ENCODE data around the gene CRELD1. TPM values are rescaled to one million over a fixed set of nuclear protein-coding genes. Genes with fewer than 3 reads are reported as not detected.
A peak's percentile ranks its signal among the peaks of the same experiment; 100 is the strongest.

Gene CRELD1
- total RNA-seq, 1 donor from 2014 or later, result 16.9 TPM

GRCh38 chr3:9918261-9919038 is 15.2 kb upstream of the CRELD1 start:
- no peak for TF ChIP-seq CTCF (conservative IDR thresholded peaks at IDR 0.05)
- DNase-seq (ENCODE audit: low read depth, low spot score), result no peak
- H3K36me3 Mint-ChIP-seq (ENCODE audit: low read depth), result no peaks in the 10 kb centered on the region
- no peaks in the 10 kb centered on the region for H3K9me3 Mint-ChIP-seq
- no peaks in the 10 kb centered on the region for H3K27me3 Mint-ChIP-seq (ENCODE audit: low read depth)
- H3K27ac Mint-ChIP-seq (ENCODE audit: unreplicated experiment), result no peak overlapping the region
- peaks cover 13% of the 10 kb centered on the region for H3K4me1 Mint-ChIP-seq
- H3K4me3 Mint-ChIP-seq, result no peak overlapping the region

DNA sequence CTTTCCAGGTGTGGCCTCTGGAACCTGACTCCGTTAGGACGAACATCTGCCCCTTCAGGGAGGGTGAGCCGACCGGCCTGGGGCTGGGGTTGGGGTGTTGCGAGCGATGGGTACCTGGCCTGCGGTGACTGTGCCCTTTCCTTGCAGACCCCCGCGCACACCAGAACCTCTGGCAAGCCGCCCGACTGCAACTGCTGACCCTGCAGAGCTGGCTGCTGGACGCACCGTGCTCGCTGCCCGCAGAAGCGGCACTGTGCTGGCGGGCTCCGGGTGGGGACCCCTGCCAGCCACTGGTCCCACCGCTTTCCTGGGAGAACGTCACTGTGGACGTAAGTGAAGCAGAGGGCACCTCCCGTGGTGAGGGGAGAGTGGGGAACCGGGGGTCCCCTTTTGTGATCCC is 5.5 kb upstream of the CRELD1 start:
- peaks cover 9% of the 10 kb centered on the region for H3K4me1 Mint-ChIP-seq
- TF ChIP-seq CTCF (conservative IDR thresholded peaks at IDR 0.05), result no peak

DNA sequence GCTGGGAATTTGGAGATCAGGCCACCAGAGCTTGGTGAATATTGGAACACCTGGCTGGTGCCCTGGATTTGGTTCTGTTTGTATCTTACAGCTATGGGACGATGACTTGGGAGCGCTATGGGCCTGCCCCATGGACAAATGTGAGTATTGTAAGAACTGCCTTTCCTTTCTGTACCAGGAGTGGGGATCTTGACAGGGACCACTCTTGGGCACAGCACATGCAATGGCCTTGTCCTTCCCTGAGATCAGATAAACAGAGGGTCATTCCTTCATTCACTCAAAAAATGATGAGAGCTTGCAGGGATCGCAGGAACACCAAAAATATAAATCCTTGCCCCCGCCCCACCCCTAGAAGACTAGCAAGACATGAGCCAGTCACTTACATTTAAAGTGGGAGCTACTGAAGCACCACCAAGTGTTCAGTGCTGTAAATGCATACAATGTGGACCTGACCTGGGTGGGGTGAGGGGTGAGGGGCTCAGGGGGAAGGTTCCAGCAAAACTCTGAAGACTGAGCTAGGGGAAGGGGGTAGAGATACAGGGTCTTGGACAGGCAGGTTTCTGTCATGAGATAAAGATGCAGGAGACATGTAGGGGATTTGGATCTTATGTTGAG is 2.7 kb upstream of the CRELD1 start:
- no peaks in the 10 kb centered on the region for H3K36me3 Mint-ChIP-seq (ENCODE audit: low read depth)
- no peak overlapping the region for H3K27ac Mint-ChIP-seq (ENCODE audit: unreplicated experiment)
- DNase-seq (ENCODE audit: low read depth, low spot score), result no peak
- peak overlapping the region; percentile 78 for H3K4me3 Mint-ChIP-seq
- peaks cover 34% of the 10 kb centered on the region for H3K4me1 Mint-ChIP-seq
- H3K9me3 Mint-ChIP-seq, result no peaks in the 10 kb centered on the region
- TF ChIP-seq CTCF (conservative IDR thresholded peaks at IDR 0.05), result peak; percentile 30
- H3K27me3 Mint-ChIP-seq (ENCODE audit: low read depth), result no peaks in the 10 kb centered on the region

More for the DNA sequence above, 5.5 kb upstream of the CRELD1 start:
- Mint-ChIP-seq H3K27ac (ENCODE audit: unreplicated experiment) (no peak overlapping the region), H3K27me3 (ENCODE audit: low read depth) (no peaks in the 10 kb centered on the region), H3K36me3 (ENCODE audit: low read depth) (no peaks in the 10 kb centered on the region), H3K4me3 (no peak overlapping the region), H3K9me3 (no peaks in the 10 kb centered on the region)
- no peak for DNase-seq (ENCODE audit: low read depth, low spot score)

DNA sequence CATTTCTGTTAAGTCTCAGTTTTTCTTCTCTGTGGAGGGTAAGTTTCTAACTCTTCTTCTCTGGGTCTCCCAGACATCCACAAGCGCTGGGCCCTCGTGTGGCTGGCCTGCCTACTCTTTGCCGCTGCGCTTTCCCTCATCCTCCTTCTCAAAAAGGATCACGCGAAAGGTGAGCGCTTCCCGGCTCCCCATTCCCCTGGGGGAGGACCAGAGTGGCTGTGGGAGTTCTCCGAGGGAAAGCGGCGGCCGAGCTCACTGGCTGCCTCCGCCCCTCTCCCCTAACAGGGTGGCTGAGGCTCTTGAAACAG is 1.1 kb upstream of the CRELD1 start:
- H3K36me3 Mint-ChIP-seq (ENCODE audit: low read depth), result no peaks in the 10 kb centered on the region
- peak overlapping the region; percentile 93 for H3K4me3 Mint-ChIP-seq
- no peaks in the 10 kb centered on the region for H3K27me3 Mint-ChIP-seq (ENCODE audit: low read depth)
- no peak for TF ChIP-seq CTCF (conservative IDR thresholded peaks at IDR 0.05)
- no peak overlapping the region for H3K27ac Mint-ChIP-seq (ENCODE audit: unreplicated experiment)
- no peaks in the 10 kb centered on the region for H3K9me3 Mint-ChIP-seq
- peaks cover 34% of the 10 kb centered on the region for H3K4me1 Mint-ChIP-seq
- DNase-seq (ENCODE audit: low read depth, low spot score), result no peak

DNA sequence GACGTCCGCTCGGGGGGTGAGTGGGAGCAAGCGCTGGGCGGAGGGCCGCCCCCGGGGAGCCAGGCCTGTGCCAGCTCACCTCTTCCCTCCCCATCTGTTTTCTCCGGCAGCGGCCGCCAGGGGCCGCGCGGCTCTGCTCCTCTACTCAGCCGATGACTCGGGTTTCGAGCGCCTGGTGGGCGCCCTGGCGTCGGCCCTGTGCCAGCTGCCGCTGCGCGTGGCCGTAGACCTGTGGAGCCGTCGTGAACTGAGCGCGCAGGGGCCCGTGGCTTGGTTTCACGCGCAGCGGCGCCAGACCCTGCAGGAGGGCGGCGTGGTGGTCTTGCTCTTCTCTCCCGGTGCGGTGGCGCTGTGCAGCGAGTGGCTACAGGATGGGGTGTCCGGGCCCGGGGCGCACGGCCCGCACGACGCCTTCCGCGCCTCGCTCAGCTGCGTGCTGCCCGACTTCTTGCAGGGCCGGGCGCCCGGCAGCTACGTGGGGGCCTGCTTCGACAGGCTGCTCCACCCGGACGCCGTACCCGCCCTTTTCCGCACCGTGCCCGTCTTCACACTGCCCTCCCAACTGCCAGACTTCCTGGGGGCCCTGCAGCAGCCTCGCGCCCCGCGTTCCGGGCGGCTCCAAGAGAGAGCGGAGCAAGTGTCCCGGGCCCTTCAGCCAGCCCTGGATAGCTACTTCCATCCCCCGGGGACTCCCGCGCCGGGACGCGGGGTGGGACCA is 632 bp upstream of the CRELD1 start:
- peak; percentile 64 for DNase-seq (ENCODE audit: low read depth, low spot score)
- Mint-ChIP-seq H3K9me3 (no peaks in the 10 kb centered on the region), H3K4me1 (peaks cover 34% of the 10 kb centered on the region), H3K4me3 (peak overlapping the region; percentile 93), H3K36me3 (ENCODE audit: low read depth) (no peaks in the 10 kb centered on the region), H3K27me3 (ENCODE audit: low read depth) (no peaks in the 10 kb centered on the region), H3K27ac (ENCODE audit: unreplicated experiment) (no peak overlapping the region)
- TF ChIP-seq CTCF (conservative IDR thresholded peaks at IDR 0.05), result peak; percentile 73

All from neural crest cell (in vitro differentiated cells).